NCI-H82 treated with DMSO at 0.1 percent for 48 hours (cell line): Measurements from ENCODE around the gene GUK1.

Source experiments
- DNase-seq: peaks from one replicate; lab custom pipeline; 2025; ENCODE audit not compliant: unreplicated experiment; lab: John Stamatoyannopoulos, UW

The GUK1 gene, protein sequence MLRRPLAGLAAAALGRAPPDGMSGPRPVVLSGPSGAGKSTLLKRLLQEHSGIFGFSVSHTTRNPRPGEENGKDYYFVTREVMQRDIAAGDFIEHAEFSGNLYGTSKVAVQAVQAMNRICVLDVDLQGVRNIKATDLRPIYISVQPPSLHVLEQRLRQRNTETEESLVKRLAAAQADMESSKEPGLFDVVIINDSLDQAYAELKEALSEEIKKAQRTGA

DNA sequence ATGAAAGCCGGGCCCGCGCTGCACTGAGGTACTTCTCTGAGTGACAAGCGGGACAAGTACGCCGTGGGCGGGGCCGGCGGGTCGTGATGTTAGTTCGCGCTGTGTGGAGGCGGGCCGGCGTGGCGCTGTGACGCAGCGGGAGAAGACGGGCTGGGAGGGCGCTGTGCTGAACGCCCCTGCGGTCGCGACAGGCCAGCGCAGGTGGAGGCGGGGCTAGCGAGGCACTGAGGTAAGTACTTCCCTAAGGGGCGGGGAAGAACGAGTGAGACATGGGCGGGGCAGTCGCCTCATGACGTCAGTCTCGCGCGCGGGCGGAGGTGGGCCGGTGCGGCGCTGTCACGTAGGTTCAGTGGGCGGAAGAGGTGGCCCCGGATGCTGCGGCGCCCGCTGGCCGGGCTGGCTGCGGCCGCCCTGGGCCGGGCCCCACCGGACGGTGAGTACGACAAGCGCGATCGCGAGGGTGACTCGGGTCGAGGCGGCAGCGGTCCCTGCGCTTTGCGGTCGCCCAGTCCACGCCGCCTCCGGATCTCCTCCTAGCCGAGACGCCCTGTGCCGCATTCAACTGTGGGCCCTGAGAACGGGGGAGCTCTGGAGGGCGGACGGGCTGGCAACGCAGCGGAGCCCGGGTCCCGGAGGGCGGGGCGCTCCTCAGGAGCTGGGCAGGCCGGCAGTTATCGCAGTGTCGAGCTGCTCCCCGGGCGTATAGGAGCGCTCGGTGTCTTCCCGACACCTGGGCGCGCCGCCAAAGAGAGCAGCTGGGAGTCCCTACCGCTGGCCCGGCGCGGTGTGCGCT is at the start of gene GUK1:
Gene GUK1 (plus strand): TSS at position 349 of the 793 bp plus-strand sequence. CDS start 24 bp downstream, at position 373.
- DNase-seq, result peak; percentile 99

DNA sequence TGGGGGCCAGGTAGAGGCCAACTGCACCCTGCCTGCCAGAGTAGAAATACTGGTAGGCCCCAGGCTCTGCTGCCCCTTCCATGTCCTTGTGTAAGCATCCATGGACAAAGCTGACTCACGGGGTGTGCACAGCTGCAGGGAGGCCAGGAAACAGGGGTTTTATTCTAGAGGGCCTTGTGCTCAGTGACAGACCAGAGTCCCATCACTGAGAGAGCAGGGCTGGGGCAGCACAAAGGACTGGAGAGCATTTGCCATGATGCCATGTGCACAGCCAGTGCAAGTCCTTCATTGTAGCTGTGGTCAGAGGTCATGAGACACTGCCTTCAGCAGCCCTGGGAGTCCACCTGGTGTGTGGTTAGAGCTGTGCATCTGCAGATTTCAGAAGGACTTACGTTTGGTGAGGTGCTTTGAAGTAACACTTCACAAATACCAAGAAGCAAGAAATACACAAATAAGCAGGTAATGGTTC is 49.4 kb upstream of the GUK1 start:
- DNase-seq, result no peak

GRCh38 chr1:228091084-228091483 is 49.0 kb upstream of the GUK1 start:
- DNase-seq, result no peak

GRCh38 chr1:228092342-228093049 is 47.6 kb upstream of the GUK1 start:
- DNase-seq, result no peak

- no peak for DNase-seq
These were observed 46.8 kb upstream of the GUK1 start for GRCh38 chr1:228093050-228093906.

GRCh38 chr1:228094432-228095016 is 45.6 kb upstream of the GUK1 start:
- no peak for DNase-seq

DNA sequence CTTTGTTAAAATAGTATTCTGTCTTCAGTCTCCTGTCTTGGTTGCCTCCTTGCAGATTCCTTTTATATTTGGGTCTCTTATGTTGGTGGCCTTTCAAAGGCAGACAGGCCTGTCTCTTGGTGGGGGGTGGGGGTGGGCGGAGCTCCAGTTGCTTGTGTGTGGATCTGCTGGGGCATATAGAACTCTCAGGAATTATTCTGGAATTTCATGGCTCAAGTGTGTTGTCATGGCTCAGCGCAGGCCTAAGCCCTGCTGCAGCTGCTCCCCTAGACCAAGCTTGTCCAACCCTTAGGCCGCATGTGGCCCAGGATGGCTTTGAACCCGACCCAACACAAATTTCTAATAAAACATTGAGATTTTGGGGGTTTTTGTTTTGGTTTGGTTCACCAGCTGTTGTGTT is 44.9 kb upstream of the GUK1 start:
- no peak for DNase-seq

DNA sequence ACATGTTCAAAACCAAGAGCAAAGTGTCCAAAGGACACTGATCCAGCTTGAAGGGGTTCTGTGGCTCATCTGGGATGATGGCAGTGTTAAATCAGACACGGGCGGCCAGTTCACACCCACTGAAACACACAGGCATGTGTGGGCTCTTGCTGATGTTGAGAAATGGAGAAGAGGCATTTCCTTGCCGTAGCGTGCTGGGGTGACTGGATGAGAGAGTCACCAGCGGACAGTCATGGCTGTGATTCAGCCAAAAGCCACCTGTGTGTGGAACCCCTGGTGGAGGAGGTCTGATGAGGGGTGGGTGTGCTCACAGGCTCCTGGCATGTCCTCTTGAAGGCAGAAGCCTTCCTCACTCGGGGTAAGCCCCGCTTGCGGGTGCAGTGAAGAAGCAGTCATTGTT is 44.1 kb upstream of the GUK1 start:
- DNase-seq, result no peak

DNA sequence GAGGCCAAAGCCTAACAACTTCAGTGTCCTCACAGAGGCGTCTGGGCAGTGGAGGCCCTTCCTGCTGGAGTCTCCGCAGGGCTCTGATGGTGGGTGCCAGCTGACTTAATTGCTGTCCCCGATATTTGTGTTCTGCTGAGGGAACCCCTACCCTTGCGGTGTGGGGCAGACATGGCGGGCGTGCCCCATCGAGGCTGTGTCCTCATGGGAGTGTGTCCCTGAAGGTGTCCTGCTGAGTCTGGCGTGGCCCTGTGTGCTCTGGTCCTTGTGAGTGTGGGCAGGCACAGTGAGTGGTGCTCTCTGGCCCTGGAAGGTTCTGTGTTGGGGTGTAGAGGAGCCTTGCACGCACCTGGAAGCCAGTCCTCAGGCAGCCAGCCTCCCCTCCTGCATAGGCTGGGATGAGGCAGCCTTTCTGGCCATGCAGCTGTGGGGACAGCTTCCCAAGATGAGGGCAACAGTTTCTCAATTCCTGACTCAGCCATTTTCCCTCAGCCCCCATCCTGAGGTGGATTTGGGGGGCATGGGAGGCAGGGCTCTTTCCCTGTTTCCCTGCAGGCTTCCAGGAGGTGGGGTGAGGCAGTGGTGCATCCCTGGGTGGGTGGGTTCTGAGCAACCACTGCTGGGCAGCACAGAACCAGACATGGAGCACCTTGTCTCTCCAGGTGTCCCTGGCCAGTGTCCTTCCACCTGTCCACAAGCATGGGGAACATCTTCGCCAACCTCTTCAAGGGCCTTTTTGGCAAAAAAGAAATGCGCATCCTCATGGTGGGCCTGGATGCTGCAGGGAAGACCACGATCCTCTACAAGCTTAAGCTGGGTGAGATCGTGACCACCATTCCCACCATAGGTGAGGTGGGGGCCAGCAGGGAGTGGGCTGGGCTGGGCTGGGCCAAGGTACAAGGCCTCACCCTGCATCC is 43.4 kb upstream of the GUK1 start:
- no peak for DNase-seq

DNA sequence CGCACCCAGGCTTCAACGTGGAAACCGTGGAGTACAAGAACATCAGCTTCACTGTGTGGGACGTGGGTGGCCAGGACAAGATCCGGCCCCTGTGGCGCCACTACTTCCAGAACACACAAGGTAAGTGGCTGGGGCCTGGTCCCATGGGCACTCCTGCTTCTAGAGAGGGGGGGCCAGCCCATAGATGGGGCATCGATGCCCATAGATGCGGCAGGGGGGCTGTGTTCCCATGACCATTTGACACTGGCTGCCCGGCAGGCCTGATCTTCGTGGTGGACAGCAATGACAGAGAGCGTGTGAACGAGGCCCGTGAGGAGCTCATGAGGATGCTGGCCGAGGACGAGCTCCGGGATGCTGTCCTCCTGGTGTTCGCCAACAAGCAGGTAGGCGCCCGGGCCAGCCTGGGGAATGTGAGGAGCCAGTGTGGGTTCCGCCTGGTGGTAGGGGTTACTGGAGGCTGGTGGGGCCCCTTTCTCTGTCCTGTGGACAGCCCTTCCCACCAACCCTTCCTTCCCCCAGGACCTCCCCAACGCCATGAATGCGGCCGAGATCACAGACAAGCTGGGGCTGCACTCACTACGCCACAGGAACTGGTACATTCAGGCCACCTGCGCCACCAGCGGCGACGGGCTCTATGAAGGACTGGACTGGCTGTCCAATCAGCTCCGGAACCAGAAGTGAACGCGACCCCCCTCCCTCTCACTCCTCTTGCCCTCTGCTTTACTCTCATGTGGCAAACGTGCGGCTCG is 42.6 kb upstream of the GUK1 start:
- DNase-seq, result no peak

DNA sequence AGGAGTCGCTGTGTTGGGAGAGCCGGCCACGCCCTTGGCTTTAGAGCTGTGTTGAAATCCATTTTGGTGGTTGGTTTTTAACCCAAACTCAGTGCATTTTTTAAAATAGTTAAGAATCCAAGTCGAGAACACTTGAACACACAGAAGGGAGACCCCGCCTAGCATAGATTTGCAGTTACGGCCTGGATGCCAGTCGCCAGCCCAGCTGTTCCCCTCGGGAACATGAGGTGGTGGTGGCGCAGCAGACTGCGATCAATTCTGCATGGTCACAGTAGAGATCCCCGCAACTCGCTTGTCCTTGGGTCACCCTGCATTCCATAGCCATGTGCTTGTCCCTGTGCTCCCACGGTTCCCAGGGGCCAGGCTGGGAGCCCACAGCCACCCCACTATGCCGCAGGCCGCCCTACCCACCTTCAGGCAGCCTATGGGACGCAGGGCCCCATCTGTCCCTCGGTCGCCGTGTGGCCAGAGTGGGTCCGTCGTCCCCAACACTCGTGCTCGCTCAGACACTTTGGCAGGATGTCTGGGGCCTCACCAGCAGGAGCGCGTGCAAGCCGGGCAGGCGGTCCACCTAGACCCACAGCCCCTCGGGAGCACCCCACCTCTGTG is 41.7 kb upstream of the GUK1 start:
- no peak for DNase-seq

DNA sequence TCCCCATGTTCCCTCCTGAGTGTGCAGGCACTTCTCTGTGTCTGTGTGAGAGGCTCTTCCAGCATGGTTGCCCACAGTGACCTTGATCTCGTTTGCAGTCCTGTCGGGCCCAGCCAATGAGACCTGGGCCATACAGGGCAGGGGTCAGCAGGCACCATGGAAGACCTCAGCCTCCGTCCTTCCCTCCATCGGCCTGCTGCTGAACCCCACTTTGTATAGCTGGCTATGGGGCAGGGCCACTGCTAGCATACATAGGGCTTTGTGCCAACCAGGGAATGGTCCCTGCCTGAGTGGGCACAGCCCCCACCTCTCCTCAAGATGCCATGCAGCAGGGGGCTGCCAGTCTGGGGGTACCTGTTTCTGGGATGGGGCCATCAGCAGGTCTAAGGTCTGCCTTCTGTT is 40.7 kb upstream of the GUK1 start:
- DNase-seq, result no peak

DNA sequence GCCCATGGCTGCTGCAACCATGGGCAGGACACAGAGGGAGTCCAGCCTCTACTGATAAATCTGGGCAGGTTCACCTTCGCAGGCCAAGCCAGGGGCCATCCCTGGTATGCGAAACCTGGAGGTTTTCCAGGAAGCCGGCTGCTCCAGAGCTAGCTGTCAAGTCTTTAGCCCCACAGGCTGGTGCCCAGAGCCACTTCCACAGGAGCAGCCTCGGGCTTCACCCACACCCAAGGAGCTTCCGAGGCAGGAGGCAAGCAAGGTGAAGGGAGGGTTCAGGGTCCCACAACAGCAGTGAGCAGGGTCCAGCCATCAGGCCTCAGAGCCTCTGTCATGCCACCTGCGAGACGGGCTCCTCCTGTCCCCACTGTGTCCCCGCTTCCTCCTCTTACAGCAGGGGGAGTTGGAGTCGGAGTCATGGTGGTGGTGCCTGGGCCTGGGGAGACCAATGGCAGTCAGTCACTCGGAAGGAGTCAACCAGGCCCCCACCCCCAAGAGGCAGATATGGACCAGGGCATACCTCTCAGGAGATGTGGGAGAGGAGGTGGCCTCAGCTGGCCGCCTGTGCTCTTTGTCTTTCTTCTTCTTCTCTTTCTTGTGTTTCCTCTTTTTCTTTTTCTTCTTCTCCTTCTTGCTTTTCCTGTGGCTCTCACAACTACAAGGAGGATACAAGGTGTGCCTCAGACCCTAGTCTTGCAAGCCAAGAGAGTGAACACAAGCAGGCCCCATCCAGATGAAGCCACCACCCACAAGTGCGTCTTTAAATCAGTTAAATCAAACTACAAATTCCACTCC is 39.1 kb upstream of the GUK1 start:
- DNase-seq, result no peak

GRCh38 chr1:228101614-228101993 is 38.5 kb upstream of the GUK1 start:
- no peak for DNase-seq

DNA sequence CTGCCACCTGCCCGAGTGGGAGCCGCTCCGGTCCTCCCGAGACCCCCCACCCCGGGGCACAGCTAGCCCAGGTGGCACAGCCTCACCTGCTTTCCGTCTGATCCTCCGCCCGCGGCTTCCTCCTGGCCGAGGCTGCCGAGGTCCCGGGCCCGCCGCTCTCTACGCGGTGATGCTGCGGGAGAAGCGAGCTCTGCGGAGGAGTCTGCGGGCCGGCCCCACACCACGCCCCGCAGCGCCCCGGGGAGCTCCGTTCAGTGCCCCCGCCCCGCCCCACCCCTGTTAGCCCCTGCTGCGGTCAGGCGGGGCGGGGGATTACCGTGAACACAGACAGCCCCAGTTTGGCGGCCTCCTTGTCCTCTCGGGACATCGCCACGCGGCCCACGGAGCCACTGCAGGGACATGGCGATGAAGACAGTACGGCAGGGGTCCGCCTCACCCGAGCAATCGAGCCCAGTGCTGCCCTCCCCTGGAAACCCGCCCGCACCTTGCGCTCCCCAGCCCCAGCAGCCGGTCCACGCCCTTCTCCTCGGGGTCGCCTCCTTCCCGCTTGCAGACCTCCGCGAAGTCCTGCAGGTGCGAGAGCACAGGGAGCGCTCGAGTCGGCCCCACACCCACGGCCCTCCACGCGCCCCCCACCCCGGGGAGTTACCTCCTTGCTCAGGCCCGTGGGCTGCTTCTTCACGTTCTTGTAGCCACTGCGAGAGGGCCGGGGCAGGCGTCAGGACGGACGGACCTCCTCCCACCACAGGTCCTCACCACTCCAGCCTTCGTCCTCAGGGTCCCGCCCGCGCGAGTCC is 37.9 kb upstream of the GUK1 start:
- no peak for DNase-seq

GRCh38 chr1:228102791-228103620 is 37.1 kb upstream of the GUK1 start, which contains the start of gene C1orf35:
C1orf35 (minus strand) TSS chr1:228103325; CDS start chr1:228103227, 98 bp downstream.
- DNase-seq, result peak; percentile 85
